COLO668 (cell line): Measurements from ENCODE around the gene MKS1.
A peak's percentile ranks its signal among the peaks of the same experiment; 100 is the strongest.

Experiments used
- DNase-seq: peaks from one replicate; lab custom pipeline; 2025; ENCODE audit not compliant: unreplicated experiment; lab: John Stamatoyannopoulos, UW

The MKS1 gene

DNA sequence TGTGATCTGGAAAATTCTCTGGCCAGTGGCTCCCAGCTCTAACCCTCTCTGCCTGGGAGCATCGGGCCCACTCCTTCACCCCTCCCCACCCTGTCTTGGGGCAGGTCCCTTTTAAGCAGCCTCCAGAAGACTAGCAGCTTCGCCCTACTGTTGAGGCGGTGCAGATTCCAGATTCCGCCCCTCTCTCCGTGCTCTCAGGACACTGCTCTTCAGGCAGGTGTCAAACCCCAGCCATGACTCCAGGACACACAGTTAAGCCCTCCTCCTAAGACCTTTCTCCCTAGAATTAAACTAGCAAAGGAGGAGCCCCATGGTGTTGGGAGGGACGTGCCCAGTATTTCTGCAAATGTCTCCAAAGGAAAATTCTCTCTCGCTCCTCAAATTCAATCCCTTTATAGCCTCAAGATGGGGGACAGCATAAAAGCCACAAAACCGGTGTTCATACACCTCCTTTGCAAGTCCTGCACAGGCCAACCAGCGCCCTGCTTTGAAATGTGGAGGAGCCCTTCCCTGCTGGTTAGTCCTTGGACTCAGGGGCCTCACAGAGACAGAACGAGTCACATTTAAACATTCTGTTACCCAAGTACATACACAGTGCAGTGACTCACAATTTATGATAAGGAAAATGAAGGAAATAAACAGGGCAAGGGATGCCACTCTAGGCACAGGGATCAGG is 26.5 kb upstream of the MKS1 start:
- DNase-seq: no peak

DNA sequence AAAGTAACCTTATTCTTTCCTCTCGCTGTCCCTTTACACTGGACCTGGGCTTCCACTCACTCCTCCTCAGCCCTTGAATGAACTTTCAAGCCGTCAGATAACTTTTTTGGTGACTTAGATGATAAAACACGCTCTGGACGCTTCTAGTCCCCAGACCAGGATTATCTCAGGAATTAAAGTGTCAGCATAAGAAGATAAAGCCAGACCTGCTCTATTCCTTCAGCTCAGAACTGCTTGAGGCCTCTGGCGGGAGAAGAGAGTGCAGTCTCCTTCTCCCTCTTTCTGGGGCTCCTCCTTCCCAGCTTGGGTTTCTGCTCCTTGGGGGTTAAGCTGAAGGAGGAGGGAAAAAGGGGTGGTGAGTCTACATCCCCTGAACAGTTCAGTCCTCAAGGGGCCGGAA is 25.9 kb upstream of the MKS1 start:
- DNase-seq: no peak

DNA sequence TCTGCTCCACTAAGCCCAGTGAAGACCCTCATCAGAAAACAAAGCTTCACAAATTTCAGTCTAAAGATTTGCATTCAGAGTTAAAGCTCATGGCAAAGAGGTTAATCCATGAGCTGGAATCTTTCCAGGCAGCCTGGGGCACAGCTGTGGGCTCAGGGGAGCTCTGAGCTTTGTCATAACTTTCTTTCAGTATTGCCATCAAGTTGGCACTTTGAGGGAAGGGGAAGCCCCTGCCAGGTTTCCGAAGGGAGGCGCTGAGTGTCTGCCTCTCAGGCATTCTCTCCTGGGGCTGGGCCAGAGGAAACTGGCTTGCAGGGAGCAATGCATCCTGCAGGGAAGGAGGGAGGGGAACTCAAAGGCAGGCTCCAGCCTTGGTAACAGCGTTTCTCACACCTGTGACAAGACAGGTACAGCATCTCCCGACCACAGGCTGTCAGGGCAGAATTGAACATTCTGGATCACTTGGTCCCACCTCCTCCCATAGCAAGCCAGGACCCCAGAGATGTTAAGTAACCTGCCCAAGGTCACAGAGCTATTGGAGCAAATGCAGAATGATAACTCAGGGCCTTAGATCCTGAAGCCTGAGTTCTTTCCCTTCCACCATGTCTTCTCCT is 23.2 kb upstream of the MKS1 start:
- no peak for DNase-seq

DNA sequence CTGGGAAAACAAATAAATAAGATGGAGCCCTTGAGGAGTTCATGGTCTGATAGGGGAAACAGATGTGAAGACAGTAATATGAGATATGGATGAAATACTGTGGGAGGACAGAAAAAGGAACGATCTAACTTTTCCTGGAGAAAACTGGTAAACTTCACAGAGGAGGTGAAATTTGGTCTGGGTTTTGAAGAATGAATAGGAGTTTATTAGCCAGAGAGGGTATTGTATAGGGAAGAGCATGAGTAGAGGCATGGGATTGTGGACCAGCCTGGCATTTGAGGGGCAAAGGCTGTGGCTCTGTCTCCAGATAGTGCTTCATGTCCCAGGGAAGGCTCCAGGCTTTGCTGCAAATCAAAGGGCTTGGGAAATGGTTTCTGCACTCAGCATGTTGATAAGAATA is 20.9 kb upstream of the MKS1 start:
- DNase-seq: no peak

DNA sequence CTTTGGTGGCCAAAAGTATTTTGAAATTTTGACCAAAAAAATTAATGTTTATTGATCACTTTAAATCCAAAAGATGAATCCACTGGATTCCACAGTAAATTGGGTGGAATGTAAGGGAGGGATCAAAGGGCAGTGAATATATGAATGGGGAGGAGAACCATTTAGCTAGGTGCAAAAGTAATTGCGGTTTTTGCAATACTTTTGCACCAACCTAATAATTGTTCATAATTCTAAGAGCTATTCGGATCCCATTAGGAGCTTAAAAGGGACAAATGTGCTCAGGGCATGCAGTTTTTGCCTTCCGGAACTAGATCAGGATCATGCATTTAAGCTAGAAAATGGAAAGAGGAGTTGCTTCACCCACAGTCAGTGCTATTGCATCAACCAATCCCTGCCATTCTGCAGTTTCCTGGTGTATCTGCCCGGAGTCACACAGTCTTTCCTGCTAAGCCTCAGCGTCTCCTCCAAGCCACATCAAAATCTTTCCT is 19.1 kb upstream of the MKS1 start, which contains the start of gene LPO:
LPO (plus strand) TSS at position 438 of the 488 bp plus-strand sequence. CDS start 4,396 bp downstream, outside the sequence.
- no peak for DNase-seq

DNA sequence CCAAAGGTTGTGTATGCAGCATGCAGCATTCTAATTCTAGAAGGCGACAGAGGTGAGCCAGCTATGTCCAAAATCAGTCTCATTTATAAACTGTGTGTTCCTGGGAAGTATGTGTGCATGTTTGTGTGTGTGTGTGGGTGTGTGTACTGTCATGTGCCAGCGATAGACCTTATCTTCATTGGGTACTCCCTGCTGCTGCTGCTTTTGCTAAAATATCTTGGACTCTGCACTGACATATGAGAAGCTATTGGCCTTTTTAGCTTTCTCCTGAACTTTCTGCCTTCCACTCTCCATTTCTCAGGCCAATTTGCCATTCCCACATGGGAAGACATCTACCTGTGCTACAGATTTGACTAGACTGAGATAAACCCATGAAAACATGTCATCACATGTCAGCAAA is 17.3 kb upstream of the MKS1 start:
- DNase-seq: no peak

DNA sequence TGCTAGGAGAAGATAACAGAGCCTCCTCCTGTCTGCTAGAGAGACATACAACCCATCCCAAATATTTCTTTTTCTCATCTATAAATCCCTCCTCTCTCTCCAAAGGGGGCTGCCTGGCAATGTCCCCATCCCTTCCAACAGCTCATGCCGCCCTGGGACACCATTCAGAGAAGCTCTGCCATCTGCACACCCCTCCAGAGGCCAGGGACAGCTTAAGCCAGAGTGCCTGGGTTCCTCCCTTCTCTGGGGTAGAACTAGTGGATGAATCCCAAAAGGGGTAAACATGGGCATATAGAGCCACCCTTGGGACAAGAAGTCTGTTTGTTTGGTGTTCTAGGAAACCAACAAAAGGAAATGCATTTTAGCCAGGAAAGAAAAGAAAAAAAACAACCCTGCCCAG is 16.8 kb upstream of the MKS1 start:
- no peak for DNase-seq

DNA sequence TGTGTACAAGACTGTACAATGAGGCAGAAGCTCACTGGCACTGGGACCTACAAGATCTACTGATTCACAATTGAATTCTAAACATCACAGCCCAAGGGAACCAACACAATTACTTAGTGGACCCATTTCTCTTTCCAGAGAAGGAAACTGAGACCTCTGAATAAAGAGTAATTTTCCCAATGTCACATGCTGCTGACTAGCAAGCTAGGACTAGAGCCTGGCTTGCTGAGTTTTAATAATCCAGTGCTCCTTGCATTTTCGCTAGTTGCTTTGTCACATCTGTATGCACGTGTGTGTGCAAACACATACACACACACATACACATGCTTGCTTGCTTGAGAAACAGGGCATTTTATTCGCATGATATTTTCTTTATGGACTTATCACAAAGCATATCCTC is 15.5 kb upstream of the MKS1 start:
- DNase-seq: no peak

DNA sequence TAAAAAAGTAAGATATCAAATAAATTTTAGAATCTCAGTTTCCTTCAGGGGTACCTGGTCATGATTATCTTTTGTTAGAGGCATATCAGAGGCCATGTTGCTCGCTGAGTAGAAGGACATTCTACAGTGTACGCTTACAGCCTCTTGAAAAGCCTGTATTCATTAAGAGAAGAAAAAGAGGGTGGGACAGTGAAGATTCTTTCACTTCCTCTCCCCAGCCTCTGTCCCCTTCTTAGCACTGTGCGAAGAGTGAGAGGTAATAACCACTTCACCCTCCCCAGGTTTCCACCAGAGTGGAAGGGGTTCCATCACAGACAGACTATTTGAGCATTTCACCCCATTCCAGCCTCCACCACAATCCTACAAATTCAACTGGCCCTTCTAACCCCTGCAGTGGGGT is 14.5 kb upstream of the MKS1 start:
- DNase-seq: no peak

DNA sequence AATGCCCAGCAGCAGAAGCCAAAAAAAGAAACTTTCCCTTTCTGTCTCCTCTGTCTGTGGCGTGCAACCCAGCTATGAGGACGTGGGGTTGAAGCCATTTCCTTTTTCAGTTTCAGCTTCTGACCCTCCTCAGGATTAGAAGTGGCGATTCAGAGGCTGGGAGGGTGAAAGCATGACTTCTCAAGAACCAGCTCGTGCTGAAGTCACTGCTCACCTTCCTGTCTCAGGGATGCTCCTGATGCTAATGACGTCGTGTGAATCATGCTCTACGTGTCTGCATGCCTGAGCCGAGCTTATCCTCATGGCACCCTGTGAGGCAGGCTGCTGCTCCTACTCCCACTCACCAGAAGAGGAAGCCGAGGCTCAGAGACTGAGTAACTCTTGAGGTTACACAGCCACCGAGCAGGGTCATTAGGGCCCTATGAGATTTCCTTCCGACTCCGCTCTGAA is 13.7 kb upstream of the MKS1 start:
- no peak for DNase-seq

DNA sequence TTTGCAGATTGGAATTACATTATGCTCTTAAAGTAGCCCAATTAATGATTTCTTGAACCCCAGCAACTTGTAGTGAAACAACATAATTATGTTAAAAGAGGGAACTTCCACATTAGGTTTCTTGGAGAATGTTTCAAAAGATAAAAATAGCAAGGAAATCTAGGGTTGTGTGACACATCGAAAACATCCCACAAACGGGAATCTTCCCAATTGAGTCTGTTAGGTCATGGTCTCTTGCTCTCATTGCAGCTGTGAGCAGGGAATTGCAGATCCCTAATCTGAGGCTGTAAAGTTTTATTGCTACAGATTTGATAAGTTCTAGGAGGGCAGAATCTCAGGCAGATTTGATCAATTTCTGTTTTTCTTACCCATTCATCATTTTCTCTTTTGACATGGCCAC is 12.6 kb upstream of the MKS1 start:
- no peak for DNase-seq

DNA sequence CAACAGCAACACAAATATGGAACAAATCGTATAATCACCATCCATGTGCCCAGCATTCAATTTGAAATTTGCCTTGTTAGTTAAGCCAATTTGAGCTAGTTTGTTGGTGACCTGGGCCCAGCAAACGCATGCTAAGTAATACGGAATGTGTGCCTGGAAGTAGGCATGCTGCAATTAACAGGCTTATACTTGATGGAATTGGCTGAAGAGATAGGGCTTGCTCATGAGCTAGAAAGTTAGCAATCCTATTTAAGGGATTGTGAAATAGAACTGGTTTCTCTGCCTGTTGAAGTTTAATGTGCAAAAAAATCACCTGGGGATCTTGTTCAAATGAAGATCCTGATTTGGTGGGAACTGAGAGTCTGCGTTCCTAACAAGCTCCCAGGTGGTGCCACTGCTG is 10.8 kb upstream of the MKS1 start:
- no peak for DNase-seq

DNA sequence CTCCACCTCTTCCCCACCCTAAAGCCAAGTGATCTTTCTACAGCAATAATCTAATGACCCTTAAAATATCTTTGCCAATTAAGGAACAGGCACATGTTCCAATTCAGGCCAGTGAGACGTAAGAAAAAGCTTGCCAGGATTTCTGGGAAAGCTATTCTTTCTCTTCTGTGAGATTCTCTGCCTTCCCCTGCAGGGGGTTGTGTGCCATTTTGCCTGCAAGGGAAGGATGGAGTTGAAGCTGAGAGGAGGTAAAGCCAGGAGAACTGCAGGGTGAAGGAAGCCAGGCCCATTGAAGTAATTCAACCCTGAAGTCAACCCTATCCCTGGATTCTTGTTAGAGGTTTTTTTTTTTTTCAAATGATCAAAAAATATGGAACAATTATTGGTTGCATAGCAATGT is 10.3 kb upstream of the MKS1 start:
- no peak for DNase-seq

DNA sequence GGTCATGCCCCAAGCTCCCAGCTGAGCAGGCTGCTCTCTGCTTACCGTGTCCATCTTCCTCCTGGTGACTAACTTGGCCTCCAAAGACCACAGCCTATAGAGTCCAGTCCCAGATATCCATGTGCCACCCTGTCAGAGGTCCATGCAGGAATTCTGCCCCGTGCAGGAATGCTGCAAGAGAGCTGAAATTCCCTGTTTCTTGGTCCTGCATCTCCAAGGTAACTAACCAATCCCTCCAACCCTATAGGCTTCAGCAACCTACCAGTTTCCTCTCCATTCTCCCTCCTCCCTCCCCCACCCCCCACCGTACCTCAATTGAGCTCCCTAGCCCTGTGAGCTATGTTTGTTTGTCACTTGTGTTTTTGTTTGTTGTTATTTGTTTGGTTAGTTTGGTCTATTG is 9.6 kb upstream of the MKS1 start:
- no peak for DNase-seq

DNA sequence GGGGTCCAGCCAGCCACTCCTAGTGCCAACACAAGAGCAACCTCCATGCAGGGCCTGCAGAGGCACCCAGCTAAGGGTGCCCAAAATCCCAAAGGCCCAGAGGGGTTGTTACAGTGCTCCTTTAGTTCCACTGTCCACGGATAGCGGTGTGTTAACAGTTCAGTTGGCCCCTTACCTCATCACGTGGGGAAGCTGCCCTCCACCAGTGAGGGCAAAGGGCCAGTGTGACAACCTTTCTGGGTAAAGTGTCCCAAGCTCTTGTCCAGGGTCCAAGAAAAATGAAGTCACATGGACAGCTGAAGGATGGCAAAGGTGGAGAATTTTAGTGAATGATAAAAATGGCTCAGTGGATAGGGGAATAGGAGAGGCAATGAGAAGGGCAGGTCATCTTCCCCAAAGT is 8.7 kb upstream of the MKS1 start:
- DNase-seq: no peak

DNA sequence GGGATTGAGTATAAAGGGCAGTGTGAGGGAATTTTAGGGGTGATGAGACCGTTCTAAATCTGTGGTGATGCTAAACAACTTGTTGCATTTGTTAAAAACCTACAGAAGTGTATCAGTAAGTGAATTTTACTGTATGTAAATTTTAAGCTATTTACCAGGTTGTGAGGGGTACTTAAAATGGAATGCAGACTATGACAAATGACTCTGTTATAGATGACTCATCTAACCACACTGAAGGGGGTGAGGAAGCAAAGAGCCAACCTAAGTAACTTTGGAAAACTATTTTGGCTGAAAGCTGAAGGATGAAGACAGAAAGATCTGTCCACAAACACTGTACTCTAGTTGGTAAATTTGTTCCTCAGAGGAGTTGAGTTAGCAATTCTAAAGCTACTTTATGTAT is 5.3 kb upstream of the MKS1 start:
- DNase-seq: no peak

DNA sequence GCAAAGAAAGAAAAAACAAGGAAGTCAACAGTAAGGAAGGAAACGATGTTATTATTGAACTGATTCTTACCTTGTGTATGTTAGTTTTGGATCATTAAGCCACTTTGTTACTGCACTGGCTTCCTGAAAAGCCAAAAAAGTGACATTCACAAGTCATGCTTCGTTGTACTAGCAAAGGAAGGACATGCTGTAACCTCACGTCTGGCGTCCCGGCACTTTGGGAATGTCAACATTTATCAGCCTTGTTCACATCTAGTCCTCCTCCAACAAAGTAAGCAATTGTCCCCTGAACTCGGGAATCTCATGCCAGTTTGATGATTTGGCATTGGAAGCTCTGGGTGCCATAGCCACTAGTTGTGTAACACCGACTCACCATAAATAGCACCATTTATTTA is 731 bp upstream of the MKS1 start:
- DNase-seq: peak; percentile 2

DNA sequence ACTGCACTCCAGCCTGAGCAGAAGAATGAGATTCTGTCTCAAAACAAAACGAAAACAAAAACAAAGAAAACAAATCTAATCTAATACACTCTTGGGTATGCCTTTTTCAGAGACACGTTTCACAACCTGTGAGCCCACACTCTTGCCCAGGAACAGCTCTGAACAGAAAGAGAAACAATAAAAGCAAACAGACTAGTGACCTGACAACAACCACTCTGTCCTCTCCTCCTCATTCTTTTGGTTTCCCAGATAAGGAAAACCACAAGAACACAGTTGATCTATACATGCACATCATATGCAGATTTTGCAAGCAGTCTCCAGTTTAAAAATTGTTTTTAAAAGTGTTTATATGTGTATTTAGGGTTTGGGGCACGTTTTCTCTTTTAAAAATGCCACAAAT is 1.3 kb downstream of the MKS1 start:
- DNase-seq: no peak

DNA sequence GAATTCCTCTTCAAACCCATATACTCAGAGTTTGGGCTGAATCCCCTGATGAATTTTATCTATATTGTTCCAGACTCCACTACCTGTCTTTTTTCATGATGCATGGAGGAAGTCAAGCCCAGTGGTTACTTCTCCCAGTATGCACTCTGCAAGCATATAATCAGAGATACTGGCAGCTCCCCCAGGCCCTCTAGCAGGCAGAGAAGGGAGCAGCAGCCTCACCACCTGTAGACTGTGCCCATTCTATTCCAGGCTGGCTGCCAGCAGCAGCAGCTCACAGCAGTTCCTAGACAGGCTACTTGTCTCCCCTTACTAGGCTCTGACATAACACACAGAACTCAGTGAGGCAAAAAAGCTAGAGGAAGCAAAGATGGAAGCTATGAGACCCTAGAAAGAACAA is 3.4 kb downstream of the MKS1 start:
- DNase-seq: no peak

DNA sequence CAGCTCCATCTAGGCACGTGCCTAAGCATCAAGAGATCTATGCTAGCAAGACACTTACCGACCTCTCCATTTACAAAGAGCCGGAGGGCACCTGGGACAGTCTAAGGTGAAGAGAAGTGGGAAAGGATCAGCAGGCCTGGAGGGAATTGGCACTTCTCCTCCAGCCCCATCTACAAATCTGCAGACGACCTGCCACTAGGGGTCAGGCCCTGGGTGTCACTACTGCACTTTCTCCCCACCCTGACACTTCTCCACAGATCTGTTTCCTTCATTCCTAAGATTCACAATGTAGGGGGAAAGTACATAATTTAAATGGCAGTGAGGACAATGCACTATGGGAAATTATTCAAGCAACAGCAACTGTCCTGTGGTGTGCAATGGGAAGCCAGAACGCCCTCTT is 8.1 kb downstream of the MKS1 start:
- no peak for DNase-seq

DNA sequence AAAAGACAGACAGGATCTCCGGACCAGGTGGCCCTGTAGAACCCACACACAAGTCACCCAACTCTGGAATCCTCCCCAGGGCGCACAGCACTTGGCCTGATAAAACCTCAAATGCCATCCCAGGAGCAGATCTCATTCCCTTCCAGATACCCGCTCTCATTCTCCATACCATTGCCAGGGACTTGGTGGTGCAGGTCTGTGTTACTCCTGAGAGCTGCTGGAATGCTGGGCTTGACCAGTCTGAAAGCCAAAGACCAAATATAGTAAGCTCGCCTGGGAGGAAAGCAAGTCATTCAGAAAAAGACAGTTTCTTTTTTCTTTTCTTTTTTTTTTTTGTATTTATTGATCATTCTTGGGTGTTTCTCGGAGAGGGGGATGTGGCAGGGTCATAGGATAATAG is 10.7 kb downstream of the MKS1 start:
- no peak for DNase-seq

DNA sequence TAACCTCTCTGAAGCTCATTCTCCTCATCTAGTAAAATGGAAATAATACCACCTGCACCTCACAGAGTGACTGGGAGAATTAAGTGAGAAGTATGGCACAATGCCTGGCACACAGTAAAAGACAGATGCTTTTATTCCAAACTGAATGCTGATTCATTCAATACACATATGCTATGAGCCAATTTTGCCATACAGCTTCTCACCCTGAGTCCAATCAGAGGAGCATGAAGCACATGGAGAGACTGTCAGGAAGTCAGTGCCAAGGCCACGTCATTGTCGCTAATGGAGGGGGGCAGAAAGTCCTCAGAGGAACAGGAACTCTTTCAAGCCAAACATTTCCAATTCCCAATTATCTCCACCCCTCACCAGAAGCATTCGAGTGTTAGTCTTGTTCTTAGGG is 11.6 kb downstream of the MKS1 start:
- DNase-seq: no peak

DNA sequence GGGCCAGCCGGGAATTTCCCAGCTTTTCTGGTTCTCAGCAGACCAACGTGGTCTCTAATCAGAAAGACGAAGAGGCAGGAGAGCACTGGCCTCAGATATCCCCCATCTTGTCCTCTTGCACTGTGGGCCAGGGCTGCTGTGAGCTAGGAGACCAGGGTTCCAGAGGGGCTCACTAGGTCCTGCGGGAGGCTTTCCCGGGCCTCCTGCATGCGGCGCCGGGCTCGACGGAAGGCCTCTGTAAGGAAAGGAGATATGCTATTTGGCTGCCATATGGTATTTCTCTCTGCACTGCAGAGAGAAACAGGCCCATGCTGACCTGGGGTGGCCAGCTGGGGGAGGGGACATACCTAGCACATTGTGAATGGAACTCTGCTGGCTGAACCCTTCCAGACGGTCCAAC is 13.1 kb downstream of the MKS1 start:
- DNase-seq: no peak
